HG02938 (cell line): ENCODE measurements around the gene NCKAP5L.
"Not testable (repeated sequence)": the region's sequence is repeated elsewhere in the genome, so short reads cannot be mapped to it uniquely, and the experiment has no call there.

Experiments
- ATAC-seq: cut with Tn5 transposase; IDR thresholded peaks from one replicate; pipeline ENCODE4 v1.9.1; 2021; ENCODE audit warnings: mild to moderate bottlenecking, moderate library complexity; ENCODE audit not compliant: unreplicated experiment

Gene NCKAP5L

DNA sequence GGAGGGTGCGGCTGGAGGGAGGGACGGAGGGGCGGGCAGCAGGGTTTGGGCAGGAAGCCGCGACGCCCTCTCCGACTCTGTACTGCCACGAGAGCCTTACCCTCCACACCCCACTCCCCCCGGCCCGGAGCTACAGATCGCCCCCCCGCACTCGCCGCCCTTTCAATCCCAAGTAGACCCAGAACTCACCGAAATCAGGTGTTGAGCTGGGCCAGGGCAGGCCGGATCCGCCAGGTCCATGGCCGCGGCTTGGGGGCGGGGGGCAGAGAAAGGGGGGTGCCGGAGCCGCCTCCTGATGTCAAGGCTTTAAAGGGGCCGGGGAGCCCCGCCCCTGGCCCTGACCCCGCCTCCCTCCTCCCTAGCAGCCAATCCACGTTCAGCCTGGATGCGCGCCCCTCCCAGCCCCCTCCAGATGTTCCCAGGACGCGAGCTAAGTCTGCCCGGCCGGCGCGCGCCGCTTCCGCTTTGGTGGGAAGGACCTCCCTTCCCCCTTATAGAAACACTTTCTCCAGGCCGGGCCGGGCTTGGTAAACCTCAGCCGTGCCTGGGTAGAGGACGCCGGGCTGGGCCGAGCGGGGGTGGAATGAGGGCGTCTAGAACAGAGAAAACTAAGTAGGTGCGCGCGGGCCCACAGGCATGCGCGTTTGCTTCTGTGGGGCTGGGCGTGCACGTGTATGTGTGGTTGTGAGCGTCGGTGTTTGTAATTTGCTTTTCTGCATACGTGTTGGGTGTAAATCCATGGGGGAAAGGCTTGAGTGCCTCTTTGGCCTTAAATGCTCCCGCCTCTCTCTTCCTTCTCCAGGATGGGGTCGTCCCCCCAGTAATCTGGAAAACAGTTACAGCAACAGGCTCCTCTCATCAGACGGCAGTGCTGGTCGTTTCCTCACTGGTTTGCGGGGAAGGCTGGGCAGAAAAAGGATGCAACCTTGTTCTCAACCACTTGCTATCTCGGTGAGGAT lies at the start of gene NCKAP5L:
NCKAP5L (minus strand) TSS at position 281 of the 959 bp plus-strand sequence. CDS start 24,369 bp downstream, outside the sequence.
- peak; percentile 73 for ATAC-seq

DNA sequence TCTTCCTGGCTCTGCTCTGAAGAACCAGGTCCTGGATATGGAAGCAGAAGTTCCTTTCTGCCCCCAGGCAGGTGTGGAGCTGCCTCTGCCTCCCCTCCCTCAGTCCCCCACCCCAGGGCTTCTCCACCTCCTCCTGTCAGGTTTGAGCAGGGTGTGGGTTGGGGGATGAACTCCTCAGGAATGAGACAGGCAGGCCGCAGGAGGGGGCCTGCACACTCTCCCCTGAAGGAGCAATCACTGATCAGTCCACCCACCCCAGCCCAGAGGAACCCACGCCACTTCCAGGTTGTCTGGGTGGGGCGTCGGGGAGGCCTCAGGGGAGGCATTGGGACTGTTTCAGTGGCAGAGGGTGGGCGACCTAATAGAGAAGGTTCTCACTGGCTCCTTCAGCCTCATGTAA lies 48.9 kb upstream of the NCKAP5L start:
- no peak for ATAC-seq

DNA sequence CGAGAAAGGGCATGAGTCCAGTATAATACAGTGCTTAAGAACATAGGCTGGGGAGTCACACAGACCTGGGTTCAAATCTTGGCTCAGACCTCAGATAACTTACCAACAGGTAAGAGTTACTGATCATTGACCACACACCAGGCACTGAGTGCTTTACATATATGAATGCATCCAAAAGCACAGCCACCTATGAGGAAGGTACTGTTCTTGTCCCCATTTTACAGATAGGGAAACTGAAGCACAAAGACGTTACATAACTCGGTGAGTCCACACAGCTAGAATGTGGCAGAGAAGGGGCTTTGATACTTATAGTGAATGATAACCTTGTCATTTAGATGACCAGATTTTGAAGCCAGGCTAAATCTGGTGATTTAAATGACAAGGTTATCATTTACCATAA lies 47.9 kb upstream of the NCKAP5L start:
- ATAC-seq: no peak

- ATAC-seq: no peak
These were observed 47.0 kb upstream of the NCKAP5L start for GRCh38 chr12:49875115-49875720.

- ATAC-seq: no peak
These were observed 46.1 kb upstream of the NCKAP5L start for GRCh38 chr12:49874142-49874897.

DNA sequence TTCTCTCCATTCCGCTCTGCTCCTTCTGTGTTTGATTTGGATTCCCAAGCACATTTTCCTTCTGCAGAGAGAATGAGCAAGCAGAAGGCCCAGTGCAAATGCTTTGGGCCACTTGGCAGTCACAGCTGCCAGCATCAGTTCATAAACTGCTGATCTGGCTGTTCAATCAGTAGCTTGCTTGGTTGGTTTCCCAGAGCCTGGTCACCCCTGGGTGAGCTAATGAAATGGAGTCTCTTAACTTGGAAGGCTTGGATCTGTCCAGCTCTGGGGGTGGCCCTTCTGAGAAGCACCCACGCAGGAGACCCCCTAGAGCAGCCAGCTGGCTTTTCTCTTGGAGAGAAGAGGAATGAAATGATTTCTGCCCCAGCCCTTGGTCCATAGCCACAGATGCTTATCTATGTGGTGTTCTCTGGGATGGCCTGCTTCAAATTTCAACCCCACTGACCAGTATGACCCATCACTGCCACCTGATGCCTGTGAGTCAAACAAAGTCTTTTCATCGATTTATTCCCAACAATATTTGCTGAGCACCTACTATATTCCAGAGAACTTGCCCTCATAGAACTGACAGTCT lies 45.2 kb upstream of the NCKAP5L start:
- ATAC-seq: no peak

- ATAC-seq: no peak
These were observed 44.6 kb upstream of the NCKAP5L start for GRCh38 chr12:49872781-49873181.

- no peak for ATAC-seq
These were observed 44.2 kb upstream of the NCKAP5L start for GRCh38 chr12:49872381-49872780.

GRCh38 chr12:49871811-49872251 lies 43.6 kb upstream of the NCKAP5L start:
- not testable (repeated sequence) for ATAC-seq

DNA sequence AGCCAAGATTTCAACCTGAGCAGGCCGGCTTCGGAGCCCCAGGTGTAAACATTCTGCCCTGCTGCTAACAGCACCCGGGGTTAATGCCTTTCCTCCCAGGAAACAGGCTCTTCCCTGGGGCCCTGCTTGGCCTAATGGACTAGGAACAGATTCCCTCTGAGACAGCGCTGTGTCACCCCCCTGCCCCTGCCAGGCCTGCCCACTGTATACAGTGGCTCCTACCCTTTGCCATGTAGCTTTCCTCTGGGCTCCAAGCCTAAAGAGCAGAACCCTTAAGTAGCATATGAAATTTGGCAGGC lies 43.0 kb upstream of the NCKAP5L start:
- ATAC-seq: no peak

DNA sequence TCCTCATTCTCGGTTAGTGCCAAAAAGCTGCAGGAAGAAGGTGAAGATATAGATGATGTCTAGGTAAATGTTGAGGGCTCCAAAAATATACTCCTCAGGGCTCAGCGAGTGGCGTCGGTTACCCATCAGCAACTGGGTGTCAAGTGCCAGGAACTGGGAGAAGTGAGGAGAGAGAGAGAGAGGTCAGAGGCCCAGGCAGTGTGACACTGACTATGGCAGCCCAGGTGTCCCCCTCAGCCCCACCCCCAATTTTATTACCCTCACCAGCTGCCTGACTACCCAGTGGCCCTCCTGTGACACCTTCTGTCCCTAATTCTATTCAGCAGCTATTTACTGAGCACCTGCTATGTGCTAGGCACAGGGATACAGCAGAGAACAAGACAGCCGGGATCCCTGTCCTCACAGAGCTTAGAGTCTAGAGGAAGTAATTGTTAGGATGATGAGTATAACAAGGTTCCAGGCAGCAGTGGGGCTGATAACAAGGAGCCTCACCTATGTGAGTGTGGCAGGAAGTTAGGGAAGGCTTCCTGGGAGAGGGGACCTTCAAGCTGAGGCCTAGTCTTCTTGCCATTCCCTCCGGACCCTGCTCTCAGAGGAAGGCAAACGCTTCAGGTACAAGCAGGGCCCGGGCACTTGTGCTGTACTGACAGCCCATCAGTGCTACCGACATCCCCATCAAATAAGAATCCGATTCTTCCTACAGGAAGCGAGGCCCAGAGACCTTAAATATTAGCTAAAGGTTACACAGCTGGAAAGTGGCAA lies 42.5 kb upstream of the NCKAP5L start:
- ATAC-seq: no peak

- ATAC-seq: no peak
These were observed 41.7 kb upstream of the NCKAP5L start for GRCh38 chr12:49869816-49870500.

- ATAC-seq: no peak
These were observed 41.0 kb upstream of the NCKAP5L start for GRCh38 chr12:49868952-49869815.

DNA sequence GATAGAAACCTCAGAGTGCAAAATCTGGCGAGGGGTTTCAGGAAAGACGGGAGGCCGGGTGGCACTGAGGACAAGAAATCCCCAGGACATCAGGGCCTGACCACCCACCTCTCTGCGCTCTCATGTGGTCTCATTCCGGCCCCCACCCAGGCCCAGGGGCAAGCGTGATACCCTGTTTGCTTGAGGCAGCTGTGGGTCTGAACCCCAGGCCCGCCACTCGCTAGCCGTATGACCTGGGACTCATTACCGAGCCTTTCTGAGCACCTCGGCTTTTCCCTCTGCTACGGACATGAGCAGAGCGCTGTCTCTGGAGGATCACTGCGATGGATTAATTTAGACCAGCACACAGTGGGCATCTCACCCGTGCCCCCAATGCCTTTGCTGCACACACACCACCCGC lies 40.2 kb upstream of the NCKAP5L start:
- no peak for ATAC-seq

- ATAC-seq: no peak
These were observed 39.5 kb upstream of the NCKAP5L start for GRCh38 chr12:49867570-49868341.

DNA sequence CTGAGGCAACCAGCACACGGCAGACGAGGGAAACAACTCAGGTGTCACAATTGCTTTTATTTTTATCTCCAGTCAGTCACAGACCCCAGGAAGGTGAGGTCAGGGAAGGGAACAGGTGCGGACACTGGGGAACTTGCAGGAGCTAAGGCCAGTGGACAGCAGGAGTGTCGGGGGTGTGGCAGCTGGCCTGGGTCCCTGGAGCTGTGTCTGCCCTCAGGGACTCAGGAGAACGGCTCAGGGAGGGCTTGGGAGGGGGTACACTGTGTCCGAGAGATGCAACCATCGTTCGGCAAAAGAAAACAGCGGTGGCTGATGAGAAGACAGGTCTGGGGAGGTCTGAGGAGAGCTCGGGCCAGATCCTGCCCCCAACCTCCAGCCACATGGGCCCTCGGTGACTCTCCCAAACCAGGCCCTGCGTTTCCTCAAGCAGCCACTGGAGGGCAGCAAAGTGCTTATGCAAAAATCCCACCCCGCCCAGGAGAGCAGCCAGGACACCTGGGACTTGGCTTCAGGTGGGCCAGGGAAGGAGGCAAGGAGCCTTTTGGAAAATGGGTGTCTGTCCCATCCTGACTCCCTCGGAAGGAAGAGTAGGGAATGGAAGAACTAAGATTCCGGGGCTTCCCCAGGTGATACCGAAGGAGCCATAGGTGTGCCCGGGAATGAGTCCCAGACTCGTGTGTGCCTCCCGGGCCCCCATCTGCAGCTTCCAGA lies 38.8 kb upstream of the NCKAP5L start:
- ATAC-seq: no peak

DNA sequence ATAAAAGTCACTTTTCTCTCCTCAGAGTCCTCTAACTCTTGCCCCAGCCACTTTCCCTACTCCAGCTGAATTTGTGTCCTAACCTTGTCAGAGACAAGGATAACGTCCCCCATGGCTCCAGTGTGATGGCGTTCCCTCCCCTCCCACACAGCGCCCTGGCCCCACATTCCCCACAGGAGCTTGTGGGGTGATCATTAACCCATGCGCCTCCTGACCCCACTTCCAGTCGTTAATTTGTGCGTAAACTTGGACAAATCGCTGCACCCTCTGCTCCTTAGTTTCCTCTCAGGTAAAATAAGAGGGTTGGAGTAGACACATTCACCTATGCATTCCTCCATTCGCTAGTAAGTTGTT lies 37.5 kb upstream of the NCKAP5L start:
- ATAC-seq: no peak
